Bone marrow (tissue), 2 donors: ENCODE results near the gene SCP2D1.
"Not testable (repeated sequence)": the region's sequence is repeated elsewhere in the genome, so short reads cannot be mapped to it uniquely, and the experiment has no call there.

ENCODE experiments used
- DNase-seq, 2 donors: peaks; one replicate each; lab custom pipeline; 2025; lab: John Stamatoyannopoulos, UW

Gene SCP2D1

GRCh38 chr20:18813483-18813882, at the start of gene SCP2D1:
TSS of gene SCP2D1 (plus strand) at chr20:18813783. CDS start at chr20:18813816, 33 bp downstream.
- no peak for DNase-seq

GRCh38 chr20:18767676-18768075, 45.9 kb upstream of the SCP2D1 start:
- no peak for DNase-seq

- no peak for DNase-seq
These were observed 40.0 kb upstream of the SCP2D1 start for GRCh38 chr20:18773566-18773965.

GRCh38 chr20:18774207-18774606, 39.4 kb upstream of the SCP2D1 start:
- no peak for DNase-seq

GRCh38 chr20:18775633-18776032, 38.0 kb upstream of the SCP2D1 start:
- no peak for DNase-seq

GRCh38 chr20:18778690-18779392, 34.7 kb upstream of the SCP2D1 start:
- no peak for DNase-seq

- DNase-seq, result no peak
These were observed 33.0 kb upstream of the SCP2D1 start for GRCh38 chr20:18780385-18781130.

- no peak for DNase-seq
These were observed 32.1 kb upstream of the SCP2D1 start for GRCh38 chr20:18781509-18781908.

GRCh38 chr20:18783385-18783959, 30.1 kb upstream of the SCP2D1 start:
- DNase-seq, result no peak

- not testable (repeated sequence) for DNase-seq
These were observed 26.5 kb upstream of the SCP2D1 start for GRCh38 chr20:18787046-18787445.

GRCh38 chr20:18788021-18788420, 25.6 kb upstream of the SCP2D1 start:
- DNase-seq, result no peak

- DNase-seq, result no peak
These were observed 22.8 kb upstream of the SCP2D1 start for GRCh38 chr20:18790787-18791186.

- peak; percentile 65 to 75 for DNase-seq
These were observed 19.8 kb upstream of the SCP2D1 start for GRCh38 chr20:18793625-18794427.

GRCh38 chr20:18794428-18794787, 19.2 kb upstream of the SCP2D1 start:
- no peak for DNase-seq

- no peak for DNase-seq
These were observed 18.2 kb upstream of the SCP2D1 start for GRCh38 chr20:18795366-18795765.

GRCh38 chr20:18796282-18796833, 17.2 kb upstream of the SCP2D1 start:
- no peak for DNase-seq

- no peak for DNase-seq
These were observed 12.1 kb upstream of the SCP2D1 start for GRCh38 chr20:18801516-18801915.

GRCh38 chr20:18802012-18802634, 11.5 kb upstream of the SCP2D1 start:
- DNase-seq, result no peak

GRCh38 chr20:18805881-18806280, 7.7 kb upstream of the SCP2D1 start:
- no peak for DNase-seq

GRCh38 chr20:18808712-18809111, 4.9 kb upstream of the SCP2D1 start:
- DNase-seq, result no peak

GRCh38 chr20:18811186-18811585, 2.4 kb upstream of the SCP2D1 start:
- no peak for DNase-seq

- DNase-seq, result no peak
These were observed 1.7 kb upstream of the SCP2D1 start for GRCh38 chr20:18811904-18812303.
